GM12872 (cell line): ENCODE results near the gene ZNF273.

Experiments
- TF ChIP-seq, protein P1 (sequence below): IDR thresholded peaks from 3 replicates; pipeline ENCODE4 v1.5.1; 2011; ENCODE audit warnings: low read depth, mild to moderate bottlenecking, low read length, moderate library complexity; ENCODE audit not compliant: insufficient read depth

The ZNF273 gene

GRCh38 chr7:64869121-64869725 lies 33.9 kb upstream of the ZNF273 start:
- TF ChIP-seq, protein P1, sequence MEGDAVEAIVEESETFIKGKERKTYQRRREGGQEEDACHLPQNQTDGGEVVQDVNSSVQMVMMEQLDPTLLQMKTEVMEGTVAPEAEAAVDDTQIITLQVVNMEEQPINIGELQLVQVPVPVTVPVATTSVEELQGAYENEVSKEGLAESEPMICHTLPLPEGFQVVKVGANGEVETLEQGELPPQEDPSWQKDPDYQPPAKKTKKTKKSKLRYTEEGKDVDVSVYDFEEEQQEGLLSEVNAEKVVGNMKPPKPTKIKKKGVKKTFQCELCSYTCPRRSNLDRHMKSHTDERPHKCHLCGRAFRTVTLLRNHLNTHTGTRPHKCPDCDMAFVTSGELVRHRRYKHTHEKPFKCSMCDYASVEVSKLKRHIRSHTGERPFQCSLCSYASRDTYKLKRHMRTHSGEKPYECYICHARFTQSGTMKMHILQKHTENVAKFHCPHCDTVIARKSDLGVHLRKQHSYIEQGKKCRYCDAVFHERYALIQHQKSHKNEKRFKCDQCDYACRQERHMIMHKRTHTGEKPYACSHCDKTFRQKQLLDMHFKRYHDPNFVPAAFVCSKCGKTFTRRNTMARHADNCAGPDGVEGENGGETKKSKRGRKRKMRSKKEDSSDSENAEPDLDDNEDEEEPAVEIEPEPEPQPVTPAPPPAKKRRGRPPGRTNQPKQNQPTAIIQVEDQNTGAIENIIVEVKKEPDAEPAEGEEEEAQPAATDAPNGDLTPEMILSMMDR = no peak

DNA sequence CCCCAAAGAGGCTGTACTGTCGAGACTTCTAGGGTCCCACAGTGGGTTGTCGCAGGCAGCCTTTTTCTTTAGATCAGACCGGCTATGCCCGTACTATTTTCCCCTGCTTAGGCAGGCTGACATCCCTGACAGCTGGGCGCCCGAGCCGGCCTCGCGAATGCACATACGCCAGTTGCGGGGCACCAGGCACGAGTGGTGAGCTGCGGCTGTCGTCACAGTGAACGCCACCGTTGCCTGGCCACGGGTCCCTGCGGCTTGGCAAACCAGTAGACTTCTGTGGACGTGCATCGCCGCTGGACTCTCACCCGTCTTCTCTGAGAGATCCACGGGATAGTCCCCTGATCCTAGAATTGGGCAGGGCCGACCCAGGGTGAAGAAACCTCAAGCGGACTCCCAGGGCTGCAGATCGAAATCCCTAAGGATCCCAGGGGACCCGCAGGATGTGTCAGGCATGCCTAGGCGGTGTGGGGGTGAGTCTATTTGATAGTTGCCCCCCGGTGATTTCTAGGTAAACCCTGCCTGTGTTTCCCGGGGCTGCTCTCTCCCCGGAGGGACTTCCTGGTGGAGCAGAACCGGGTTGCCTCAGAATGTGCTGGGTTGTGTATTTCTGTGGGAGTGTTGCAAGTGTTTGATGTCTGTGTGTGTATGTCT lies 33.0 kb upstream of the ZNF273 start:
- TF ChIP-seq, protein P1 = no peak

DNA sequence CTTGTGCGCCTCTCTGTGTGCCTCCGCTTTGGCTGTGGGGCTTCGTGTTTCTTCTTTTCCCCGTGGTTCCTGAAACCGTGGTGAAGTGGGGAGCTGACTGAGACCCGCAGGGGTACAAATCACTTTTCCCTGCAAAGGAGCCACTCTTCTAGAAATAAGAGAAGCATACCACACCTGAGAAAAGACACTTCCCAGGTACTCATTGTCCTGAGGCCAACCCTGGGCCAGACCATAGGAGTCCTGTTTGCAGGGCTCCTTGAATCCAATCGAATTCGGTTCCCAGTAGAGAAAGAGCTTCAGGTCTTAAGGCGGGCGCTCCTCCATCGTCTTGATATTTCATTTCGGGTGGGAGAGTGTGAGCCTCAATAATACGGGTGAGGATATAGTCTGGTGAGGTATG lies 32.4 kb upstream of the ZNF273 start:
- TF ChIP-seq, protein P1 = no peak

- TF ChIP-seq, protein P1 = no peak
Observed at GRCh38 chr7:64871761-64872160, 31.3 kb upstream of the ZNF273 start.

GRCh38 chr7:64872351-64873154 lies 30.5 kb upstream of the ZNF273 start:
- TF ChIP-seq, protein P1 = no peak

DNA sequence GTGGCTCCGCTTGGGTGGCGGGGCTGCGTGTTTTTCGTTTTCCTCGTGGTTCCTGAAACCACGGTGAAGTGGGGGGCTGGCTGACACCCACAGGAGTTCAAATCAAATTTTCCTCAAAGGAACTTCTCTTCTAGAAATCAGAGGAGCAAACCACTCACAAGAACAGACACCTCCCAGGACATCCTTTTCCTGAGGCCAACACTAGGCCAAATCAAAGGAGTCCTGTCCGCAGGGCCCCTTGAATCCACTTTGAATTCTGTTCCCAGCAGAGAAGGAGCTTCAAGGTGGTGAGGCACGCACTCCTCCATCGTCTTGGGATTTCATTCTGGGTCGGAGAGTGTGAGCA lies 29.9 kb upstream of the ZNF273 start:
- TF ChIP-seq, protein P1 = no peak

DNA sequence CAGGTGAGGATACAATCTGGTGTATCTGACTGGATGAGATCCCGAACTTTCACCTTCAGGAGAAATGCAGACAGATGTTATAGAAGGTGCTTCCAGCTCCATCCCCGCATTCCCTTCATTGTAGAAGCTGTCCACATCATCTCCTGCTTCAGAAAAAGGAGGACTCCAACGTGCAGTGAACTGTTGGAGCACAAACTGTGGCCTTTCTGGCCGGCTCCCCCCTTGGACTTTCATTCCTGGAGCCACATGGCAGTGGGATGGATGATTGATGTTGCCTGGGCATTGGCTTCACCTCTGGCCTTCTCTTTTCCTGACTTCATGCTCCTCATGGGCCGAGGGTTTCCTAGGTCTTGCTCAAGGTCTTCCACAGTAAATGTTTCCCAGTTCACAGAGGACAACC lies 29.6 kb upstream of the ZNF273 start:
- TF ChIP-seq, protein P1 = no peak
